Osteocyte (in vitro differentiated cells): ENCODE measurements around the gene ENAH. TPM values are rescaled to one million over a fixed set of nuclear protein-coding genes. Genes with fewer than 3 reads are reported as not detected.

ENCODE experiments used
- DNase-seq: peaks from one replicate; pipeline ENCODE4 v3.0.0; 2021; ENCODE audit warnings: mixed read lengths; ENCODE audit not compliant: unreplicated experiment; ENCODE audit errors: extremely low spot score
- H3K27ac Mint-ChIP-seq: one replicate; pipeline ENCODE4 v1.8.0; 2021; ENCODE audit warnings: mild to moderate bottlenecking, mixed read lengths; ENCODE audit not compliant: unreplicated experiment
- H3K27me3 Mint-ChIP-seq: one replicate; pipeline ENCODE4 v1.8.0; 2021; ENCODE audit warnings: mixed read lengths; ENCODE audit not compliant: unreplicated experiment
- H3K36me3 Mint-ChIP-seq: one replicate; pipeline ENCODE4 v1.8.0; 2021; ENCODE audit warnings: mixed read lengths; ENCODE audit not compliant: unreplicated experiment
- H3K4me1 Mint-ChIP-seq: one replicate; pipeline ENCODE4 v1.8.0; 2021; ENCODE audit warnings: mixed read lengths; ENCODE audit not compliant: unreplicated experiment
- H3K4me3 Mint-ChIP-seq: one replicate; pipeline ENCODE4 v1.8.0; 2021; ENCODE audit warnings: mild to moderate bottlenecking, moderate library complexity, mixed read lengths; ENCODE audit not compliant: unreplicated experiment
- H3K9me3 Mint-ChIP-seq: one replicate; pipeline ENCODE4 v1.8.0; 2021; ENCODE audit warnings: mixed read lengths; ENCODE audit not compliant: unreplicated experiment
- total RNA-seq: library from RNA; stranded (reverse); gene quantifications from 2 replicates; pipeline ENCODE4 v1.2.1, GENCODE V29; 2021
- TF ChIP-seq, protein P1 (sequence below): fragments of 200-600 bp; sonication (generic); IDR thresholded peaks from 2 replicates; pipeline ENCODE4 v1.5.0; 2021; ENCODE audit warnings: antibody characterized with exemption, mild to moderate bottlenecking, moderate library complexity

The ENAH gene
- total RNA-seq, 1 donor from 2014 or later = 232 TPM

DNA sequence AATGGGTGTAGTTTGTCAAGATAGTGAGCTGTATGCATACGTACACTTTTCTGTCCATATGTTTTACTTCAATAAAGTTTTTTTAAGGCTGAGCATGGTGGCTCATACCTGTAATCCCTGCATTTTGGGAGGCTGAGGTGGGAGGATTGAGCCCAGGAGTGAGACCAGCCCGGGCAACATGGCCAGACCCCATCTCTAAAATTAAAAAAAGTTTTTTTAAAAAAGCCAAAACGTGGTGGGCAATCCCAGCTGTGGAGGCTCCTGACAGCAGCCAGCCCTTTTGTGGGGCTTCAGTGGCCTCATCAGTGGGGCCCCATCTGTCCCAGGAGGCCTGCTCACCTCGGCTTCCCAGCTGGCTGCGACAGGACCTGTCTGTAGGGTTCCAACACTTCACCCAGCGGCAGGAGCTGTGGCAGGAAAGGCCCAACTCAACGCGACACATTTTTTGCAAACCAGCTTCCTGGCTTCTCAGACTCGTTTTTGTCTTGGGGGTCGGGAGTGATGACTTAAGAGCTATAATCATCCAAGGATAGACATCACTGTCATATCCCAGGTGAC, 168.2 kb downstream of the ENAH start:
- Mint-ChIP-seq H3K9me3 (no peaks in the 10 kb centered on the region), H3K4me1 (peaks cover 14% of the 10 kb centered on the region), H3K4me3 (no peak overlapping the region), H3K27ac (no peak overlapping the region), H3K36me3 (peaks cover 11% of the 10 kb centered on the region), H3K27me3 (no peaks in the 10 kb centered on the region)
- TF ChIP-seq, protein P1, sequence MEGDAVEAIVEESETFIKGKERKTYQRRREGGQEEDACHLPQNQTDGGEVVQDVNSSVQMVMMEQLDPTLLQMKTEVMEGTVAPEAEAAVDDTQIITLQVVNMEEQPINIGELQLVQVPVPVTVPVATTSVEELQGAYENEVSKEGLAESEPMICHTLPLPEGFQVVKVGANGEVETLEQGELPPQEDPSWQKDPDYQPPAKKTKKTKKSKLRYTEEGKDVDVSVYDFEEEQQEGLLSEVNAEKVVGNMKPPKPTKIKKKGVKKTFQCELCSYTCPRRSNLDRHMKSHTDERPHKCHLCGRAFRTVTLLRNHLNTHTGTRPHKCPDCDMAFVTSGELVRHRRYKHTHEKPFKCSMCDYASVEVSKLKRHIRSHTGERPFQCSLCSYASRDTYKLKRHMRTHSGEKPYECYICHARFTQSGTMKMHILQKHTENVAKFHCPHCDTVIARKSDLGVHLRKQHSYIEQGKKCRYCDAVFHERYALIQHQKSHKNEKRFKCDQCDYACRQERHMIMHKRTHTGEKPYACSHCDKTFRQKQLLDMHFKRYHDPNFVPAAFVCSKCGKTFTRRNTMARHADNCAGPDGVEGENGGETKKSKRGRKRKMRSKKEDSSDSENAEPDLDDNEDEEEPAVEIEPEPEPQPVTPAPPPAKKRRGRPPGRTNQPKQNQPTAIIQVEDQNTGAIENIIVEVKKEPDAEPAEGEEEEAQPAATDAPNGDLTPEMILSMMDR = no peak
- DNase-seq = peak; percentile 56

DNA sequence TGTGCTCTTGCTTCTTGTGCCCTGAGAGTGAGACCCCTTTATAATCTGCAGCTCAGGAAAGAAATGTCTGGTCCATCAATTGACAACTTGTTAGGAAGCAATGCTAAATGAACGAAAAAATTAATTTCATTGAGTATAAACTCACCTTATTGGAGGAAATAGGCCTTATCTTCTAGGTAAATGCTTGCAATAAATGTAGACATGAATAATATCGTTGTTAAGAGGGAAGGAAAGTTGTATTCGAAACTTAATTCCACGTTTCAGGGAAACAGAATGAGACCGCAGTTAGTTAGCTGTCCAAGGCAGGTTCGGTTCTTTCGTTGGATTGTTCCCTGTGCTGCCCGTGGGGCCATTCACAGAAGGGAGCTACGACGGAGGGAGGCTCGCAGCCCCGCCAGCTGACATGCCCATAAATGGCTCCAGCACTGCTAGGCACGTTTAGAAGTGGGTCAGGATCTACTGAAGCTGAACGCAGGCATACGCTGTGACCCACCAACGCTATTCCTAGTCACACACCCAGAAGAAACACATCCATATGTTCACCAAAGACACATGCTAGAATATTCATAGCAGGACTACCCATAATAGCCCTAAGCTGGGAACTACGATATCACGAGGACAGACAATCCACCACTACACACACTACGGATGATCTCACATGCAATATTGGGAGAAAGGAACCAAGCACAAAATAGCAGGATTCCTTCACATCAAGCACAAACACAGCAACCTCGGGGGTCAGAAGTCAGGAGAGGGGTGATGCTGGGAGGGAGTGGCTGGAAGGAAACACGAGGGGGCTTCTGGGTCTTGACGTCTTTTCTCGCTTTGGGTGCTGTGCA, 168.9 kb downstream of the ENAH start:
- H3K4me3 Mint-ChIP-seq = no peak overlapping the region
- no peaks in the 10 kb centered on the region for H3K27me3 Mint-ChIP-seq
- H3K36me3 Mint-ChIP-seq = peaks cover 7% of the 10 kb centered on the region
- H3K27ac Mint-ChIP-seq = no peak overlapping the region
- TF ChIP-seq, protein P1 = no peak
- DNase-seq = peak; percentile 49
- peaks cover 14% of the 10 kb centered on the region for H3K4me1 Mint-ChIP-seq
- no peaks in the 10 kb centered on the region for H3K9me3 Mint-ChIP-seq

DNA sequence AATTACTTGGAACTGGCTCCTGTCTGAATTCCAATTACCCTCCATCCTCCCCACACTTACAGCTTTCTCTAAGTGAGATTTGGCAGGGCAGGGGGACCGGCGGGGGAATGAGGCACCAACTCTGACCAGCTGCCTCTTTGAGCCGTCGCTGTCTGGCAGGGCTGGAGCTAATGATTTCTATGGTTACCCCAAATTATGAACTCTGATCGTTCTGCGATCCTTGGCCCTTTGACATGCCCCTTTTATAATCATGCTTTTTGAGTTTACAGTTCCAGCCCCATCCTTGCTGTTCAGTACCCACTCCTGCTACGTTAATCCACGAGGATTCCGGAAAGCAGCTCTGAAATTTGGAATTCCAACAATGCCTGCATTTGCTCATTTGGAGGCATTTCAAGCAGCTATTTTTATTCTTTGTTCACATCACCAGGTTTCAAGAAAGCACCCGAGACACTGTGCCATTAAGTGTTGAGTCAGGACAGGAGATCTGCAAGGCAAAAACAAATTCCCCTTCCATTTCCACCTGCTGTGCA, 170.4 kb downstream of the ENAH start:
- no peaks in the 10 kb centered on the region for H3K27me3 Mint-ChIP-seq
- peak; percentile 59 for DNase-seq
- H3K9me3 Mint-ChIP-seq = no peaks in the 10 kb centered on the region
- no peak overlapping the region for H3K27ac Mint-ChIP-seq
- no peak overlapping the region for H3K4me3 Mint-ChIP-seq
- TF ChIP-seq, protein P1 = no peak
- H3K36me3 Mint-ChIP-seq = peaks cover 7% of the 10 kb centered on the region
- peaks cover 14% of the 10 kb centered on the region for H3K4me1 Mint-ChIP-seq

- no peaks in the 10 kb centered on the region for H3K27me3 Mint-ChIP-seq
- H3K36me3 Mint-ChIP-seq = peaks cover 5% of the 10 kb centered on the region
- H3K4me3 Mint-ChIP-seq = no peak overlapping the region
- peak; percentile 59 for DNase-seq
- no peaks in the 10 kb centered on the region for H3K9me3 Mint-ChIP-seq
- no peak overlapping the region for H3K27ac Mint-ChIP-seq
- H3K4me1 Mint-ChIP-seq = peaks cover 14% of the 10 kb centered on the region
- TF ChIP-seq, protein P1 = no peak
These were observed 171.2 kb downstream of the ENAH start for GRCh38 chr1:225481738-225482137.

- peaks cover 14% of the 10 kb centered on the region for H3K4me1 Mint-ChIP-seq
- peak; percentile 83 for DNase-seq
- no peaks in the 10 kb centered on the region for H3K36me3 Mint-ChIP-seq
- no peaks in the 10 kb centered on the region for H3K27me3 Mint-ChIP-seq
- H3K27ac Mint-ChIP-seq = no peak overlapping the region
- TF ChIP-seq, protein P1 = peak; percentile 77
- no peak overlapping the region for H3K4me3 Mint-ChIP-seq
- H3K9me3 Mint-ChIP-seq = no peaks in the 10 kb centered on the region
These were observed 172.0 kb downstream of the ENAH start for GRCh38 chr1:225480825-225481434.
